ENCODE data around the gene PDLIM1.

The PDLIM1 gene

GRCh38 chr10:95262763-95263518 is 27.9 kb downstream of the PDLIM1 start:
- H3K27ac ChIP-seq (ENCODE audit: low read depth, low read length), result no peak overlapping the region
- H3K36me3 ChIP-seq (ENCODE audit: insufficient read depth, low read length), result peaks cover 71% of the 10 kb centered on the region
- H3K27me3 ChIP-seq (ENCODE audit: insufficient read depth, low read length), result no peaks in the 10 kb centered on the region
- no peak overlapping the region for H3K4me3 ChIP-seq (ENCODE audit: low read length)
- H3K4me1 ChIP-seq (ENCODE audit: insufficient read depth, low read length), result peaks cover 42% of the 10 kb centered on the region
- H3K9me3 ChIP-seq (ENCODE audit: insufficient read depth, low read depth, low read length), result peaks cover 2% of the 10 kb centered on the region; the same call in 1 of the 2 replicates
- no peak overlapping the region for H3K9ac ChIP-seq (ENCODE audit: low read depth, low read length)
- 85% methylated on average over 5 of the region's 5 CpGs for WGBS

- no peaks in the 10 kb centered on the region for H3K27me3 ChIP-seq (ENCODE audit: insufficient read depth, low read length)
- peaks cover 32% of the 10 kb centered on the region for H3K4me1 ChIP-seq (ENCODE audit: insufficient read depth, low read length)
- H3K27ac ChIP-seq (ENCODE audit: low read depth, low read length), result no peak overlapping the region
- WGBS, result 94% methylated on average over 3 of the region's 3 CpGs
- peaks cover 71% of the 10 kb centered on the region for H3K36me3 ChIP-seq (ENCODE audit: insufficient read depth, low read length)
- peaks cover 4% of the 10 kb centered on the region; the same call in 1 of the 2 replicates for H3K9me3 ChIP-seq (ENCODE audit: insufficient read depth, low read depth, low read length)
- H3K9ac ChIP-seq (ENCODE audit: low read depth, low read length), result no peak overlapping the region
- no peak overlapping the region for H3K4me3 ChIP-seq (ENCODE audit: low read length)
Observed at GRCh38 chr10:95261926-95262325, 28.9 kb downstream of the PDLIM1 start.

GRCh38 chr10:95260909-95261552 is 29.8 kb downstream of the PDLIM1 start:
- Histone ChIP-seq H3K9ac (ENCODE audit: low read depth, low read length) (peak overlapping the region; percentile 10; the same call in 1 of the 2 replicates), H3K4me1 (ENCODE audit: insufficient read depth, low read length) (peaks cover 26% of the 10 kb centered on the region), H3K27me3 (ENCODE audit: insufficient read depth, low read length) (no peaks in the 10 kb centered on the region), H3K36me3 (ENCODE audit: insufficient read depth, low read length) (peaks cover 70% of the 10 kb centered on the region), H3K9me3 (ENCODE audit: insufficient read depth, low read depth, low read length) (peaks cover 7% of the 10 kb centered on the region; the same call in 1 of the 2 replicates), H3K4me3 (ENCODE audit: low read length) (no peak overlapping the region), H3K27ac (ENCODE audit: low read depth, low read length) (peak overlapping the region; percentile 34; the same call in 1 of the 2 replicates)
- WGBS, result 94% methylated on average over 4 of the region's 4 CpGs

- 77% methylated on average over 3 of the region's 3 CpGs for WGBS
Observed at GRCh38 chr10:95260397-95260881, 30.4 kb downstream of the PDLIM1 start.

GRCh38 chr10:95257849-95258248 is 33.0 kb downstream of the PDLIM1 start:
- Histone ChIP-seq H3K36me3 (ENCODE audit: insufficient read depth, low read length) (peaks cover 60% of the 10 kb centered on the region), H3K9me3 (ENCODE audit: insufficient read depth, low read depth, low read length) (peaks cover 7% of the 10 kb centered on the region; the same call in 1 of the 2 replicates), H3K4me3 (ENCODE audit: low read length) (no peak overlapping the region), H3K27me3 (ENCODE audit: insufficient read depth, low read length) (no peaks in the 10 kb centered on the region), H3K9ac (ENCODE audit: low read depth, low read length) (no peak overlapping the region), H3K4me1 (ENCODE audit: insufficient read depth, low read length) (peaks cover 8% of the 10 kb centered on the region; the same call in 1 of the 2 replicates), H3K27ac (ENCODE audit: low read depth, low read length) (no peak overlapping the region)
- WGBS, result 97% methylated on average over 5 of the region's 7 CpGs

More at GRCh38 chr10:95260397-95260881, 30.4 kb downstream of the PDLIM1 start:
- Histone ChIP-seq H3K9ac (ENCODE audit: low read depth, low read length) (peak overlapping the region; percentile 10; the same call in 1 of the 2 replicates), H3K4me3 (ENCODE audit: low read length) (no peak overlapping the region), H3K9me3 (ENCODE audit: insufficient read depth, low read depth, low read length) (peaks cover 7% of the 10 kb centered on the region; the same call in 1 of the 2 replicates), H3K36me3 (ENCODE audit: insufficient read depth, low read length) (peaks cover 70% of the 10 kb centered on the region), H3K27ac (ENCODE audit: low read depth, low read length) (peak overlapping the region; percentile 34), H3K27me3 (ENCODE audit: insufficient read depth, low read length) (no peaks in the 10 kb centered on the region), H3K4me1 (ENCODE audit: insufficient read depth, low read length) (peaks cover 26% of the 10 kb centered on the region)

- Histone ChIP-seq H3K4me1 (ENCODE audit: insufficient read depth, low read length) (peaks cover 6% of the 10 kb centered on the region; the same call in 1 of the 2 replicates), H3K4me3 (ENCODE audit: low read length) (no peak overlapping the region), H3K9ac (ENCODE audit: low read depth, low read length) (no peak overlapping the region), H3K9me3 (ENCODE audit: insufficient read depth, low read depth, low read length) (peaks cover 7% of the 10 kb centered on the region; the same call in 1 of the 2 replicates), H3K27me3 (ENCODE audit: insufficient read depth, low read length) (no peaks in the 10 kb centered on the region), H3K36me3 (ENCODE audit: insufficient read depth, low read length) (peaks cover 53% of the 10 kb centered on the region), H3K27ac (ENCODE audit: low read depth, low read length) (no peak overlapping the region)
- WGBS, result 100% methylated on average over 1 of the region's 1 CpG
Observed at GRCh38 chr10:95256268-95256667, 34.5 kb downstream of the PDLIM1 start.

- no peak overlapping the region for H3K27ac ChIP-seq (ENCODE audit: low read depth, low read length)
- H3K4me1 ChIP-seq (ENCODE audit: insufficient read depth, low read length), result peaks cover 9% of the 10 kb centered on the region; the same call in 1 of the 2 replicates
- H3K9me3 ChIP-seq (ENCODE audit: insufficient read depth, low read depth, low read length), result peaks cover 7% of the 10 kb centered on the region; the same call in 1 of the 2 replicates
- no peak overlapping the region for H3K9ac ChIP-seq (ENCODE audit: low read depth, low read length)
- H3K36me3 ChIP-seq (ENCODE audit: insufficient read depth, low read length), result peaks cover 39% of the 10 kb centered on the region
- WGBS, result 91% methylated on average over 3 of the region's 3 CpGs
- no peak overlapping the region for H3K4me3 ChIP-seq (ENCODE audit: low read length)
- H3K27me3 ChIP-seq (ENCODE audit: insufficient read depth, low read length), result no peaks in the 10 kb centered on the region
Observed at GRCh38 chr10:95254629-95255028, 36.2 kb downstream of the PDLIM1 start.

- Histone ChIP-seq H3K9ac (ENCODE audit: low read depth, low read length) (no peak overlapping the region), H3K36me3 (ENCODE audit: insufficient read depth, low read length) (peaks cover 39% of the 10 kb centered on the region), H3K27me3 (ENCODE audit: insufficient read depth, low read length) (no peaks in the 10 kb centered on the region), H3K4me1 (ENCODE audit: insufficient read depth, low read length) (peaks cover 13% of the 10 kb centered on the region; the same call in 1 of the 2 replicates), H3K9me3 (ENCODE audit: insufficient read depth, low read depth, low read length) (peaks cover 7% of the 10 kb centered on the region; the same call in 1 of the 2 replicates), H3K4me3 (ENCODE audit: low read length) (no peak overlapping the region), H3K27ac (ENCODE audit: low read depth, low read length) (no peak overlapping the region)
- WGBS, result no CpG with 5 or more reads among the region's 2 CpGs
Observed at GRCh38 chr10:95253686-95254085, 37.1 kb downstream of the PDLIM1 start.

GRCh38 chr10:95253007-95253406 is 37.8 kb downstream of the PDLIM1 start:
- peaks cover 13% of the 10 kb centered on the region; the same call in 1 of the 2 replicates for H3K4me1 ChIP-seq (ENCODE audit: insufficient read depth, low read length)
- H3K9me3 ChIP-seq (ENCODE audit: insufficient read depth, low read depth, low read length), result peaks cover 7% of the 10 kb centered on the region; the same call in 1 of the 2 replicates
- H3K9ac ChIP-seq (ENCODE audit: low read depth, low read length), result no peak overlapping the region
- H3K4me3 ChIP-seq (ENCODE audit: low read length), result no peak overlapping the region
- H3K27me3 ChIP-seq (ENCODE audit: insufficient read depth, low read length), result no peaks in the 10 kb centered on the region
- WGBS, result 87% methylated on average over 2 of the region's 2 CpGs
- H3K36me3 ChIP-seq (ENCODE audit: insufficient read depth, low read length), result peaks cover 38% of the 10 kb centered on the region
- H3K27ac ChIP-seq (ENCODE audit: low read depth, low read length), result no peak overlapping the region

- H3K36me3 ChIP-seq (ENCODE audit: insufficient read depth, low read length), result peaks cover 33% of the 10 kb centered on the region
- no peaks in the 10 kb centered on the region for H3K27me3 ChIP-seq (ENCODE audit: insufficient read depth, low read length)
- no peaks in the 10 kb centered on the region for H3K9me3 ChIP-seq (ENCODE audit: insufficient read depth, low read depth, low read length)
- no peak overlapping the region for H3K4me3 ChIP-seq (ENCODE audit: low read length)
- 91% methylated on average over 4 of the region's 4 CpGs for WGBS
- H3K4me1 ChIP-seq (ENCODE audit: insufficient read depth, low read length), result peaks cover 25% of the 10 kb centered on the region
- no peak overlapping the region for H3K9ac ChIP-seq (ENCODE audit: low read depth, low read length)
- no peak overlapping the region for H3K27ac ChIP-seq (ENCODE audit: low read depth, low read length)
Observed at GRCh38 chr10:95250856-95251255, 39.9 kb downstream of the PDLIM1 start.

- Histone ChIP-seq H3K27ac (ENCODE audit: low read depth, low read length) (no peak overlapping the region; the same call in 1 of the 2 replicates), H3K4me1 (ENCODE audit: insufficient read depth, low read length) (peaks cover 25% of the 10 kb centered on the region), H3K9me3 (ENCODE audit: insufficient read depth, low read depth, low read length) (no peaks in the 10 kb centered on the region), H3K9ac (ENCODE audit: low read depth, low read length) (0 out of 2 replicates have a peak overlapping the region, but pooled peaks have one; percentile 1), H3K27me3 (ENCODE audit: insufficient read depth, low read length) (no peaks in the 10 kb centered on the region), H3K36me3 (ENCODE audit: insufficient read depth, low read length) (peaks cover 45% of the 10 kb centered on the region), H3K4me3 (ENCODE audit: low read length) (no peak overlapping the region)
- WGBS, result 88% methylated on average over 3 of the region's 3 CpGs
Observed at GRCh38 chr10:95249467-95249866, 41.3 kb downstream of the PDLIM1 start.
